Activated CD4-positive, alpha-beta T cell treated with anti-CD3 and anti-CD28 coated beads, Interleukin-2, Interleukin-6, amounts not matched to agents 100 ng/mL and 50 ng/mL, durations not matched to agents 16 hours and 8 hours (primary cell): ENCODE data around the gene IGSF3.
A peak's percentile ranks its signal among the peaks of the same experiment; 100 is the strongest.
"Not testable (repeated sequence)": the region's sequence is repeated elsewhere in the genome, so short reads cannot be mapped to it uniquely, and the experiment has no call there.

Experiments
- DNase-seq: peaks from one replicate; pipeline ENCODE4 v3.0.0-alpha.2; 2020

Gene IGSF3

DNA sequence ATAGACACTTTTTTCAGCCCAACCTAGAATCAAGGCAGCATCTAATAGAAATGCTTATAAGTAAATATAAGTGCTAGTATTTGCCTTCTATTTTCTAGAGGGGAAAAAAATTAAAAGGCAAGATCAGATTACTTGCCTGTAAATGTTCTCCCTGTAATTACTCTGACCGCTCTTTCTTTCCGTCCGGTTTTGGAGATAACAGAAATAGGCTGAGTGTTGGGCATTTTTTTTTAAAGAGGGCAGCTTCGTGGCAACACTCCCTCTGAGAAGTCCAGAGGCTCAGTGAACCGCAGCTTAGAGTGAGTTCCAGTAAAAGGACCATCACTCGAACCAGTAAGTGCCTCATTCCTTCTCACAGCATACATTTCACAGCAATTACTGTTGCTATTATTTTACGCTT, 40.6 kb downstream of the IGSF3 start:
- DNase-seq: not testable (repeated sequence)

DNA sequence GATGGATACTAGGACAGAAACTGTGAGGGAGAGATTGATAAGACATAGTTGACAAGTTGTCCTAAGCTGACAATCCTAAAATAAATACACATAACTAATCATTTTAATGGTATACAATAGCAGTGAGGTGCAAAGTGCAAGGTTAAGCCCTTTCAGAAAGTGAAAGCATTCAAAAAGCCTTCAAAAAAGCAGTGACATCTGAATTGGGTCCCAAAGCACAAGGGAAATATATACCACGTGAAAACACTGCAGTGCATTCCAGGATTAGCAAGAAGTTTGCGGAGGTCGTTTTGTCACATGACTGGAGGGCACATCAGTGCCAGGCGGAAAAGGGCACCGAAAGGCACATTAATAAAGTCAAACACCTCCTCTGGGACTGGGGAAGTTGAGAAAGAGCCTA, 42.4 kb downstream of the IGSF3 start:
- not testable (repeated sequence) for DNase-seq

DNA sequence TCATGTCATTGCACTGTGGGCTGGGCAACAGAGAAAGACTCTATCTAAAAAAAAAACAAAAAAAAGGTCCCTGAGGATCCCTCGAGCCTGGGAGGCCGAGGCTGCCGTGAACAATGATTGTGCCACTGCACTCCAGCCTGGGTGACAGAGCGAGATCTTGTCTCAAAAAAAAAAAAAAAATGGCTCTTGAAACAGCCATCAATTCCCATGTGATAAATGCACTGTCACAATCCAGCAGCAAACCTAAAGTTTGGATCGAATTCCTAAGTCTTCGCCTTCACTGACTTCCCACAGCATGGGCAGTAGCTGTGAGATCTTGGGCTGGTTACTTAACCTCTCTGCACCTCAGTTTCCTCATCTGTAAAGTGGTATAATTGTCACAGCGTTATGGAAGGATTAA, 43.5 kb downstream of the IGSF3 start:
- DNase-seq: no peak

GRCh38 chr1:116622496-116622895, 45.0 kb downstream of the IGSF3 start:
- not testable (repeated sequence) for DNase-seq

DNA sequence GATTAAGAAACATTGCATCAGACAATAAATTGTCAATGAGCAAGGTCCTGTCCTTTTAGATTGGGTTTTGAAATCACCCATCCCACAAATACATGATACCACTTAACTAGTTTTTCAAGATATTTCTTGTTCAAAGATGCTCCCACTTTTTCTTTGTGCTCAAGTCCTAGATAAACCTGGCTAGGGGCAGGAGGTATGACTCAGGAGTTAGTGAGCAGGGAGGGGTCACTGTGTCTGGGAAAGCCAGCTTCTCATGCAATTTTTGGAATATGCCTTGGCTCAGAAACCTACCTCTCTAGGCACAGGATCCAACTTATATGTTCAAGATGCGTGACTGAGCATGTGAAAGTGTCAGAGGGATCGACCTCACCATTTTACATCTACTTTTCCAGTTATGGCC, 45.8 kb downstream of the IGSF3 start:
- DNase-seq: not testable (repeated sequence)

- DNase-seq: not testable (repeated sequence)
These were observed 47.1 kb downstream of the IGSF3 start for GRCh38 chr1:116620392-116620791.

DNA sequence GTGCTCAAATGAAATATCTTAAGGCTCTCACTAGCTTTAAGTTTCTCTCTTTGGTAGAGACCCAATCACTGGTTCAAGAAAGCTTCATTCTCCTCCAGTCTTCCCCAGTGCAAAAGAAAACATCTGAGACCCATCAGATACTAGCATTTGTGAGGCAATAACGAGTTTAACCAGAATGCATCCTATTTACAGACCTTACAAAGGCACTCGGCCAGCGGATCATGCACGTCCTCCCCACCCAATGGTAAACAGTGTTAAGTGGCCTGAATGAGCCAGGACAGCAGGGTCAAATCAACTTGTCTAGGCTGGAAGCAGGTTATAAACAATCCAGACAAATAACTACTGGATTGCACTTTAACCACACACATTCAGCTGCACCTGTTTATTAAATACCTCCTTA, 48.4 kb downstream of the IGSF3 start:
- not testable (repeated sequence) for DNase-seq

GRCh38 chr1:116617808-116618207, 49.7 kb downstream of the IGSF3 start:
- not testable (repeated sequence) for DNase-seq

DNA sequence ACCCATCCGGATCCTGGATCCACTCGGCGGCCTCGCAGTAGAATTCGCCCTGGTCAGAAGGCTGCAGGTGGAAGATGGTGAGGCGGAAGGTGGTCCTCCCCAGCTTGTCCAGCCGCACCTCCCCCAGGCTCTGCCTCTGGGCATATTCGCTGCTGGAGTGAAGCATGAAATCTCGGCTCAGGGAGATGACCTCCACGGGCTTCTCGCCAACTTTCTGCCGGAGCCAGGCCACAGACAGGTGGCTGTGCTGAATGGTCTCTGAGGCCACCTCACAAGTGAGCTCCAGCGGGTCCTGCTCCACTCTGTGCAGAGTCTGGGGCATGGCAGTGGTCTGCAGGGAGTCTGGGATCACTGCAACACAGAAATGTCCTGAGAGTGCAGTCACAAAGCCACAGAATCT, 53.7 kb downstream of the IGSF3 start:
- not testable (repeated sequence) for DNase-seq

- DNase-seq: not testable (repeated sequence)
These were observed 57.6 kb downstream of the IGSF3 start for GRCh38 chr1:116609801-116610371.

- not testable (repeated sequence) for DNase-seq
These were observed 58.7 kb downstream of the IGSF3 start for GRCh38 chr1:116608841-116609240.

GRCh38 chr1:116608151-116608550, 59.4 kb downstream of the IGSF3 start:
- DNase-seq: not testable (repeated sequence)

DNA sequence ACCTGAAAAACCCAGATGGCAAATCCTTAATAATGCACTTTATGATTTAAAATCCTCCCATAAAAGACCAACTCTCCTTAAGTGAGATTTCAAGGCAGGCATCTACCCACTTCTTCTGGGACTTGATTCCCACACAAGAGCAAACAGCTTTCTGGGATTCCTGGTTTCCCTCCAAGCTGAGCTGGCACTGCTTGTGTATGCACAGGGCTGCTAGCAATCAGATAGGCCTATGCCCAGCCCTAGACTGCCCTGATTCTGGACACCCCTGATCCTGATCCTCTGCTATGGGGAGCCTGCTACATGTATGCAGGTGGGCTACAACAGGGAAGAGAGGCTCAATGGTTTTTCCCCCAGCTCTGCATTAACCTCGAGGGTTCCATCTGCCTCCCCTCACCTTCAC, 60.1 kb downstream of the IGSF3 start:
- not testable (repeated sequence) for DNase-seq

GRCh38 chr1:116606067-116606466, 61.5 kb downstream of the IGSF3 start:
- not testable (repeated sequence) for DNase-seq

DNA sequence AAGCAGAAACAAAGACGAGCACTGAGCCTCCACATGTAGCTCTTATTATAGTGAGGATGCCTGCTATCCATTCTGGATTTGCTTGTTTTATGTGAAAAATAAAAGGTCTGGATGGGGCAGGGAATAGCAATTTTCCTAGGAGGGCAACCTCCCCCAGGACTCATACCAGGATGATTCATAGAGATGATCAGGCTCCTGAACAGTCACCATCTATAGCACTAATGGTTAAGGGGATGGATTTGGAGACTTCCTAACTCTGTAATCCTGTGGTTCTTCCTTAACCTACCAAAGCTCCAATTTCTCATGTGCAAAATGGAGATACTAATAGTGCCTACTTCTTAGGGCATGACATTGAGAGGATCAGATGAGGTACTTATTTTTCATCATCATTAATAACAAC, 62.2 kb downstream of the IGSF3 start:
- DNase-seq: no peak

GRCh38 chr1:116604408-116604807, 63.1 kb downstream of the IGSF3 start:
- not testable (repeated sequence) for DNase-seq

DNA sequence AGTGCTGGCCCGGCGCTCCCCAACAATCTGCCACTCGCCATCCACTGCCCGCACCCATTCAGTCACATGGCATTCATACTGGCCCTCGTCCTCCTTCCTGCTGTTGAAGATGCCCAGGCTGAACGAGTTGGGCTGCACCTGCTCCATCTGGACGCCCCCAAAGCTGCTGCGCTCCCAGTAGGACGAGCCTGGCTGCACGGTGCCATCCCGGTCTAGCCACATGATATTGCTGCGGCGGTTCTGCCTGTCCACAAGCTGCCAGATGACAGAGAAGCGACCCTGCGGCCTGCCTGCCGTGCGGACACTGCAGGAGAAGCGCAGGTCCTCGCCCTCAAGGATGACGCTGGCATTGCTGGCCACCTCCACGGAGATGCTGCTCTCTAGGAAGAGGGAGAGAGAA, 63.9 kb downstream of the IGSF3 start:
- DNase-seq: not testable (repeated sequence)

GRCh38 chr1:116599369-116599768, 68.2 kb downstream of the IGSF3 start:
- not testable (repeated sequence) for DNase-seq

- not testable (repeated sequence) for DNase-seq
These were observed 69.0 kb downstream of the IGSF3 start for GRCh38 chr1:116598420-116599036.

DNA sequence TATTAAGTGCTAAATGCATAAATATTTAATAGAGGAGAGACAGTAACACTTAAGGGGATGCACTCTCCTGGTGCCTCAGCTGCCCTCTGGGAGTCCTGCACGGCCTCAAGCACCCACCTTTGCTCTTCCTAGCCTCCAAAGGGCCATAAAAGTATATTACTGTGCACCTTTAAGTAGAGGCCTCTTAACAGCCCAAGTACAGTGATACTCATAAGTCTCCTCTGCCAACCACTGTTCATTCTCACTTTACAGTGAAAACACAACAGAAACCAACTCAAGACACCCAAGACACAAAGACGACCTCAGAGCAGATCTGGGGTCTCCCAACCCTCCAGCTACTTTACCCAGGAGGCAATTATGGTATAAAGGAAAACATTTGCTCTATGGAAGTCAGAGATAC, 70.1 kb downstream of the IGSF3 start:
- peak; percentile 36 for DNase-seq

GRCh38 chr1:116596742-116597307, 70.7 kb downstream of the IGSF3 start:
- DNase-seq: not testable (repeated sequence)

- DNase-seq: peak; percentile 41
These were observed 71.4 kb downstream of the IGSF3 start for GRCh38 chr1:116595946-116596741.

- not testable (repeated sequence) for DNase-seq
These were observed 72.3 kb downstream of the IGSF3 start for GRCh38 chr1:116595065-116595840.
